HUES64 (cell line): ENCODE data around the gene ATAD5.

ENCODE experiments used
- H3K27ac ChIP-seq: 2 replicates; pipeline ENCODE4 v1.7.0; 2013; ENCODE audit warnings: low read depth, low read length, inconsistent platforms
- H3K27me3 ChIP-seq: 2 replicates; pipeline ENCODE4 v1.6.1; 2013; ENCODE audit warnings: mild to moderate bottlenecking, low read length; ENCODE audit not compliant: insufficient read depth
- H3K36me3 ChIP-seq: 2 replicates; pipeline ENCODE4 v1.6.1; 2013; ENCODE audit warnings: mild to moderate bottlenecking, low read length; ENCODE audit not compliant: insufficient read depth
- H3K4me1 ChIP-seq: 2 replicates; pipeline ENCODE4 v1.6.1; 2013; ENCODE audit warnings: mild to moderate bottlenecking, low read length, moderate library complexity; ENCODE audit not compliant: insufficient read depth
- H3K4me3 ChIP-seq: 2 replicates; pipeline ENCODE4 v1.5.1; 2013; ENCODE audit warnings: mild to moderate bottlenecking, low read length, moderate library complexity
- H3K9ac ChIP-seq: 2 replicates; pipeline ENCODE4 v1.6.1; 2013; ENCODE audit warnings: mild to moderate bottlenecking, low read depth, low read length
- H3K9me3 ChIP-seq: 2 replicates; pipeline ENCODE4 v1.6.1; 2013; ENCODE audit warnings: low read depth, low read length; ENCODE audit not compliant: insufficient read depth
- WGBS: fragments of 150-250, 120-280 bp; methylation state at CpG from one replicate; pipeline ENCODE4 v1.1.7; 2013; ENCODE audit warnings: missing lambda C conversion rate; 5-methylcytosine and 5-hydroxymethylcytosine counted together

ATAD5 gene

GRCh38 chr17:30823421-30823820 lies 8.3 kb upstream of the ATAD5 start:
- Histone ChIP-seq H3K4me1 (0 out of 2 replicates have a peak, but pooled peaks cover 9% of the 10 kb centered on the region), H3K36me3 (0 out of 2 replicates have a peak, but pooled peaks cover 5% of the 10 kb centered on the region), H3K4me3 (peak overlapping the region; percentile 92), H3K9ac (peak overlapping the region; percentile 91), H3K27me3 (no peaks in the 10 kb centered on the region), H3K9me3 (no peaks in the 10 kb centered on the region), H3K27ac (no peak overlapping the region)
- 84% methylated on average over 7 of the region's 7 CpGs for WGBS

- peak overlapping the region; percentile 92 for H3K4me3 ChIP-seq
- 0 out of 2 replicates have a peak, but pooled peaks cover 9% of the 10 kb centered on the region for H3K4me1 ChIP-seq
- no peaks in the 10 kb centered on the region for H3K9me3 ChIP-seq
- peak overlapping the region; percentile 86 for H3K27ac ChIP-seq
- no peaks in the 10 kb centered on the region for H3K27me3 ChIP-seq
- peak overlapping the region; percentile 91 for H3K9ac ChIP-seq
- 0 out of 2 replicates have a peak, but pooled peaks cover 3% of the 10 kb centered on the region for H3K36me3 ChIP-seq
- WGBS = under 1% methylated on average over 11 of the region's 11 CpGs
Measured at GRCh38 chr17:30824002-30824355, 7.8 kb upstream of the ATAD5 start.

GRCh38 chr17:30824356-30825145 lies 7.2 kb upstream of the ATAD5 start, which contains the start of gene CRLF3:
TSS of gene CRLF3 (minus strand) at chr17:30824692. CDS start at chr17:30824651, 41 bp downstream.
- H3K4me3 ChIP-seq = peak within 1 kb of the TSS; percentile 92
- H3K9me3 ChIP-seq = no peaks in the 10 kb centered on the region
- 0 out of 2 replicates have a peak, but pooled peaks cover 9% of the 10 kb centered on the region for H3K4me1 ChIP-seq
- WGBS = 11% methylated on average over 75 of the region's 75 CpGs
- H3K27me3 ChIP-seq = no peaks in the 10 kb centered on the region
- peak within 1 kb of the TSS; percentile 91 for H3K9ac ChIP-seq
- H3K36me3 ChIP-seq = no peaks in the 10 kb centered on the region
- H3K27ac ChIP-seq = peak within 1 kb of the TSS; percentile 86

- H3K27me3 ChIP-seq = no peaks in the 10 kb centered on the region
- 88% methylated on average over 6 of the region's 6 CpGs for WGBS
- H3K9me3 ChIP-seq = no peaks in the 10 kb centered on the region
- H3K36me3 ChIP-seq = no peaks in the 10 kb centered on the region
- no peak overlapping the region for H3K27ac ChIP-seq
- peaks cover 16% of the 10 kb centered on the region for H3K4me1 ChIP-seq
- no peak overlapping the region for H3K9ac ChIP-seq
- H3K4me3 ChIP-seq = no peak overlapping the region
Measured at GRCh38 chr17:30827082-30827481, 4.7 kb upstream of the ATAD5 start.

GRCh38 chr17:30829022-30829421 lies 2.7 kb upstream of the ATAD5 start:
- Histone ChIP-seq H3K9me3 (no peaks in the 10 kb centered on the region), H3K9ac (no peak overlapping the region), H3K27ac (no peak overlapping the region), H3K36me3 (peaks cover under 1% of the 10 kb centered on the region; the same call in 1 of the 2 replicates), H3K4me3 (no peak overlapping the region), H3K27me3 (no peaks in the 10 kb centered on the region), H3K4me1 (peaks cover 21% of the 10 kb centered on the region)
- WGBS = 92% methylated on average over 5 of the region's 5 CpGs

- Histone ChIP-seq H3K9ac (peak overlapping the region; percentile 94), H3K9me3 (no peaks in the 10 kb centered on the region), H3K36me3 (peaks cover 22% of the 10 kb centered on the region), H3K27me3 (no peaks in the 10 kb centered on the region), H3K4me3 (peak overlapping the region; percentile 74), H3K27ac (peak overlapping the region; percentile 85), H3K4me1 (peaks cover 17% of the 10 kb centered on the region)
- 31% methylated on average over 13 of the region's 13 CpGs for WGBS
Measured at GRCh38 chr17:30831257-30831656, 509 bp upstream of the ATAD5 start.

GRCh38 chr17:30832438-30833124 lies 815 bp downstream of the ATAD5 start:
- Histone ChIP-seq H3K27me3 (no peaks in the 10 kb centered on the region), H3K36me3 (peaks cover 35% of the 10 kb centered on the region), H3K27ac (peak overlapping the region; percentile 85), H3K4me3 (peak overlapping the region; percentile 74), H3K9ac (peak overlapping the region; percentile 94), H3K4me1 (peaks cover 17% of the 10 kb centered on the region), H3K9me3 (no peaks in the 10 kb centered on the region)
- WGBS = 7% methylated on average over 15 of the region's 15 CpGs

- 96% methylated on average over 5 of the region's 5 CpGs for WGBS
- Histone ChIP-seq H3K36me3 (peaks cover 81% of the 10 kb centered on the region), H3K27me3 (no peaks in the 10 kb centered on the region), H3K9me3 (no peaks in the 10 kb centered on the region), H3K4me1 (peaks cover under 1% of the 10 kb centered on the region; the same call in 1 of the 2 replicates), H3K27ac (no peak overlapping the region), H3K9ac (no peak overlapping the region), H3K4me3 (no peak overlapping the region)
Measured at GRCh38 chr17:30838202-30838807, 6.5 kb downstream of the ATAD5 start.

GRCh38 chr17:30840771-30841170 lies 9.0 kb downstream of the ATAD5 start:
- 97% methylated on average over 7 of the region's 7 CpGs for WGBS
- Histone ChIP-seq H3K27ac (no peak overlapping the region), H3K4me3 (no peak overlapping the region), H3K36me3 (peaks cover 82% of the 10 kb centered on the region), H3K9ac (no peak overlapping the region), H3K4me1 (no peaks in the 10 kb centered on the region), H3K9me3 (no peaks in the 10 kb centered on the region), H3K27me3 (no peaks in the 10 kb centered on the region)

- Histone ChIP-seq H3K4me1 (no peaks in the 10 kb centered on the region), H3K9me3 (no peaks in the 10 kb centered on the region), H3K27ac (no peak overlapping the region), H3K9ac (no peak overlapping the region), H3K36me3 (peaks cover 75% of the 10 kb centered on the region), H3K27me3 (no peaks in the 10 kb centered on the region), H3K4me3 (no peak overlapping the region)
- 98% methylated on average over 6 of the region's 6 CpGs for WGBS
Measured at GRCh38 chr17:30848021-30848420, 16.3 kb downstream of the ATAD5 start.

- 92% methylated on average over 3 of the region's 3 CpGs for WGBS
- Histone ChIP-seq H3K36me3 (peaks cover 84% of the 10 kb centered on the region), H3K9me3 (no peaks in the 10 kb centered on the region), H3K27me3 (no peaks in the 10 kb centered on the region), H3K27ac (no peak overlapping the region), H3K9ac (no peak overlapping the region), H3K4me3 (no peak overlapping the region), H3K4me1 (no peaks in the 10 kb centered on the region)
Measured at GRCh38 chr17:30854146-30854545, 22.4 kb downstream of the ATAD5 start.
